GM19372 (cell line): ENCODE data around the gene PAM.
"Not testable (repeated sequence)": the region's sequence is repeated elsewhere in the genome, so short reads cannot be mapped to it uniquely, and the experiment has no call there.

Source experiments
- ATAC-seq: cut with Tn5 transposase; IDR thresholded peaks from one replicate; pipeline ENCODE4 v1.9.1; 2021; ENCODE audit warnings: mild to moderate bottlenecking, low read depth, moderate library complexity; ENCODE audit not compliant: unreplicated experiment

The PAM gene

GRCh38 chr5:102889033-102889432 is 133.9 kb downstream of the PAM start:
- ATAC-seq = no peak

GRCh38 chr5:102890133-102890532 is 135.0 kb downstream of the PAM start:
- no peak for ATAC-seq

GRCh38 chr5:102891175-102891574 is 136.1 kb downstream of the PAM start:
- no peak for ATAC-seq

- no peak for ATAC-seq
These were observed 138.8 kb downstream of the PAM start for GRCh38 chr5:102893942-102894341.

- no peak for ATAC-seq
These were observed 140.1 kb downstream of the PAM start for GRCh38 chr5:102895234-102895633.

- no peak for ATAC-seq
These were observed 140.9 kb downstream of the PAM start for GRCh38 chr5:102895976-102896375.

GRCh38 chr5:102901424-102902134 is 146.5 kb downstream of the PAM start:
- ATAC-seq = no peak

- no peak for ATAC-seq
These were observed 147.0 kb downstream of the PAM start for GRCh38 chr5:102902135-102902448.

GRCh38 chr5:102902647-102903046 is 147.5 kb downstream of the PAM start:
- ATAC-seq = no peak

GRCh38 chr5:102903074-102903871 is 148.2 kb downstream of the PAM start:
- ATAC-seq = no peak

GRCh38 chr5:102905056-102905455 is 150.0 kb downstream of the PAM start:
- ATAC-seq = no peak

GRCh38 chr5:102907099-102907498 is 152.0 kb downstream of the PAM start:
- ATAC-seq = not testable (repeated sequence)

- ATAC-seq = no peak
These were observed 155.4 kb downstream of the PAM start for GRCh38 chr5:102910240-102911226.

GRCh38 chr5:102911973-102912372 is 156.9 kb downstream of the PAM start:
- no peak for ATAC-seq

GRCh38 chr5:102916109-102916508 is 161.0 kb downstream of the PAM start:
- ATAC-seq = no peak

- ATAC-seq = no peak
These were observed 164.0 kb downstream of the PAM start for GRCh38 chr5:102918986-102919610.

GRCh38 chr5:102920762-102921161 is 165.7 kb downstream of the PAM start:
- no peak for ATAC-seq

GRCh38 chr5:102921341-102922044 is 166.4 kb downstream of the PAM start:
- ATAC-seq = no peak

- no peak for ATAC-seq
These were observed 167.1 kb downstream of the PAM start for GRCh38 chr5:102922111-102922720.
